K562 (cell line): ENCODE data around the gene MYO16. TPM values are rescaled to one million over a fixed set of nuclear protein-coding genes. Genes with fewer than 3 reads are reported as not detected.

Experiments
- ATAC-seq: fragments of 200-7000 bp; cut with Tn5 transposase; 3 replicates; pipeline ENCODE4 v1.9.1; 2020; ENCODE audit warnings: moderate library complexity
- BruUV-seq: library from RNA; stranded (reverse); fragments of 400-500 nt; replicated peaks from 2 replicates; lab custom pipeline; 2021; lab: Mats Ljungman, UMichigan
- CTCF ChIA-PET: fragments of 300-600 bp; formaldehyde crosslinking; extraction: SDS; loops from one replicate; lab custom pipeline; 2021; ENCODE audit warnings: low intra/inter-chr PET ratio; lab: Yijun Ruan, JAX
- POLR2A ChIA-PET: fragments of 300-600, 350-650 bp; sonication (Branson Sonifier 250); formaldehyde crosslinking; extraction: SDS; loops from one replicate; lab custom pipeline; 2021; ENCODE audit warnings: antibody characterized with exemption, inconsistent platforms; lab: Yijun Ruan, JAX
- DNase-seq, 4 experiments: peaks; one replicate each; pipeline versions ENCODE4 v3.0.0 to v3.0.0-alpha.2; 2011 to 2018; ENCODE audit warnings: low spot score in 3 of 4, mixed read lengths in 3 of 4; ENCODE audit errors: extremely low read depth in 1 of 4
- FAIRE-seq: peaks from 2 replicates; lab custom pipeline; 2011; peaks lifted over from hg19 to GRCh38; lab: Jason Lieb, UNC
- H2AFZ ChIP-seq: 2 replicates; pipeline ENCODE4 v1.6.0; 2011; ENCODE audit warnings: low read depth, low read length, control low read depth, inconsistent platforms
- H3K27ac ChIP-seq: fragments of 200-600 bp; 3 replicates; pipeline ENCODE4 v1.8.0; 2011; ENCODE audit warnings: low read depth, mild to moderate bottlenecking, control low read depth, inconsistent platforms, low read length, moderate library complexity, mixed read lengths; ENCODE audit errors: extremely low read depth
- H3K27me3 ChIP-seq, 2 experiments: fragments of 300-600 bp in 1 of 2; 2 replicates in 1 of 2; 3 replicates in 1 of 2; pipeline versions ENCODE4 v1.6.0 to v1.8.0; 2011; ENCODE audit warnings: inconsistent platforms in 2 of 2, low read length in 2 of 2, mild to moderate bottlenecking in 1 of 2, mixed read lengths in 1 of 2, moderate library complexity in 1 of 2; ENCODE audit not compliant: control insufficient read depth in 2 of 2, insufficient read depth in 2 of 2
- H3K36me3 ChIP-seq: fragments of 300-600 bp; 3 replicates; pipeline ENCODE4 v1.8.0; 2011; ENCODE audit warnings: mild to moderate bottlenecking, low read length, inconsistent platforms; ENCODE audit not compliant: control insufficient read depth, insufficient read depth
- H3K4me1 ChIP-seq, 2 experiments: fragments of 200-600 bp in 1 of 2; replicated peaks in 1 of 2; 2 replicates in 1 of 2; 3 replicates in 1 of 2; pipeline versions ENCODE4 v1.5.1 to v1.8.0; 2011; ENCODE audit warnings: inconsistent platforms in 2 of 2, low read length in 2 of 2, mild to moderate bottlenecking in 1 of 2, mixed read lengths in 1 of 2, moderate library complexity in 1 of 2; ENCODE audit not compliant: control insufficient read depth in 2 of 2, insufficient read depth in 2 of 2
- H3K4me2 ChIP-seq: 2 replicates; pipeline ENCODE4 v1.6.1; 2011; ENCODE audit warnings: low read length, control low read depth, inconsistent platforms, mixed read lengths; ENCODE audit not compliant: insufficient read depth
- H3K4me3 ChIP-seq: fragments of 200-600 bp; sonication (generic), shearing (Covaris generic); 2 replicates; pipeline ENCODE4 v1.5.1; 2016; ENCODE audit warnings: control low read depth, inconsistent platforms
- H3K79me2 ChIP-seq: fragments of 200-600 bp; 3 replicates; pipeline ENCODE4 v1.8.0; 2011; ENCODE audit warnings: low read length, inconsistent platforms; ENCODE audit not compliant: control insufficient read depth, insufficient read depth
- H3K9ac ChIP-seq, 2 experiments: 2 replicates each; pipeline versions ENCODE4 v1.6.0 to v1.6.1; 2011; ENCODE audit warnings: low read depth in 2 of 2, low read length in 2 of 2, control low read depth in 1 of 2, inconsistent platforms in 1 of 2, mild to moderate bottlenecking in 1 of 2, mixed read lengths in 1 of 2; ENCODE audit not compliant: insufficient read depth in 1 of 2
- H3K9me1 ChIP-seq: one replicate; pipeline ENCODE4 v1.6.0; 2011; ENCODE audit warnings: inconsistent platforms, mild to moderate bottlenecking, low read length, moderate library complexity; ENCODE audit not compliant: control insufficient read depth, insufficient read depth
- H3K9me3 ChIP-seq: replicated peaks from 2 replicates; pipeline ENCODE4 v1.5.1; 2011; ENCODE audit warnings: low read depth, low read length, inconsistent platforms; ENCODE audit not compliant: control insufficient read depth, insufficient read depth
- H4K20me1 ChIP-seq: replicated peaks from 2 replicates; pipeline ENCODE4 v1.6.1; 2011; ENCODE audit warnings: low read length, inconsistent platforms, mixed read lengths; ENCODE audit not compliant: control insufficient read depth, insufficient read depth
- ATF6 ChIP-seq: sonication (generic); formaldehyde crosslinking; IDR thresholded peaks from 2 replicates; pipeline ENCODE4 v1.4.0; 2020; ENCODE audit warnings: mild to moderate bottlenecking, missing genetic modification reagents
- EGR1 ChIP-seq: fragments of 450-650 bp; conservative IDR thresholded peaks from 2 replicates; pipeline ENCODE4 v1.6.1; 2017; ENCODE audit warnings: mild to moderate bottlenecking
- HDGF ChIP-seq: fragments of 450-650 bp; IDR thresholded peaks from 2 replicates; pipeline ENCODE4 v1.6.1; 2016
- POLR3A ChIP-seq: IDR thresholded peaks from 2 replicates; pipeline ENCODE4 v1.6.1; 2011; ENCODE audit warnings: borderline replicate concordance, mild to moderate bottlenecking, moderate library complexity; ENCODE audit not compliant: insufficient read length, insufficient read depth; ENCODE audit errors: extremely low read depth
- SIRT6 ChIP-seq: IDR thresholded peaks from one replicate; pipeline ENCODE4 v1.6.1; 2012; ENCODE audit warnings: low read depth, mild to moderate bottlenecking, control low read depth, inconsistent platforms, low read length, moderate library complexity
- SMAD4 ChIP-seq: fragments of 250-450 bp; sonication (Bioruptor Pico); conservative IDR thresholded peaks from 2 replicates; pipeline ENCODE4 v1.8.0; 2021; ENCODE audit warnings: inconsistent platforms, mild to moderate bottlenecking, moderate library complexity
- SMARCA5 ChIP-seq: fragments of 450-650 bp; IDR thresholded peaks from 2 replicates; pipeline ENCODE4 v1.6.1; 2016
- ZNF324 ChIP-seq: fragments of 250-450 bp; sonication (Bioruptor Pico); IDR thresholded peaks from 2 replicates; pipeline ENCODE4 v1.4.0; 2020; ENCODE audit warnings: mild to moderate bottlenecking
- WGBS: fragments of 100-300 bp; shearing (Covaris generic); methylation state at CpG from one replicate; pipeline ENCODE4 v1.1.6; 2016; ENCODE audit warnings: low coverage, mixed read lengths; ENCODE audit not compliant: insufficient coverage; ENCODE audit errors: missing lambda C conversion rate; 5-methylcytosine and 5-hydroxymethylcytosine counted together
- in situ Hi-C: fragments of 300-500 bp; cut with MboI; formaldehyde crosslinking; loops from 4 replicates; pipeline ENCODE4 v1.15.0; 2018; ENCODE audit warnings: inconsistent platforms, mixed read lengths
- intact Hi-C: fragments of 100-400 bp; cut with micrococcal nuclease; formaldehyde crosslinking; loops from 2 replicates; pipeline ENCODE4 v1.14.2; 2022
- polyA plus RNA-seq, 8 experiments: library from polyadenylated mRNA; depleted of rRNA in 4 of 8; stranded (reverse) in 5 of 8; unstranded in 3 of 8; fragments of >200 nt; fragmentation: Nextera tagmentation in 2 of 8; fragmentation: Illumina TruSeq in 1 of 8; extraction: Ambion mirVana in 2 of 8; extraction: Trizol in 1 of 8; gene quantifications; 2 replicates each; pipeline versions ENCODE4 v1.2.1 to v1.2.3, GENCODE V29; 2011 to 2014; ENCODE audit warnings: inconsistent platforms in 1 of 8, missing spikeins in 1 of 8
- total RNA-seq, 7 experiments: library from RNA; depleted of rRNA in 6 of 7; stranded (reverse); fragments of >200 nt in 6 of 7; fragmentation: Illumina TruSeq in 2 of 7; extraction: Trizol in 2 of 7; gene quantifications; 2 replicates each; pipeline versions ENCODE4 v1.2.1 to v1.2.3, GENCODE V29; 2011 to 2021; ENCODE audit warnings: low replicate concordance in 1 of 7

Gene MYO16
- total and polyA plus RNA-seq, 9 of the 15 experiments (the other 6 are each of a cell fraction or from before 2014, with no cell fraction given), result 4.3 to 45.7 (median 12.1) TPM

- POLR2A ChIA-PET, result no interaction called here
- Histone ChIP-seq H3K27me3 (no peaks in the 10 kb centered on the region), H2AFZ (no peak overlapping the region), H3K27ac (no peak overlapping the region), H3K9ac (no peak overlapping the region), H3K9me1 (no peaks in the 10 kb centered on the region), H3K36me3 (no peaks in the 10 kb centered on the region), H3K4me2 (no peak overlapping the region), H3K79me2 (no peaks in the 10 kb centered on the region), H3K4me3 (no peak overlapping the region), H3K9me3 (no peaks in the 10 kb centered on the region), H4K20me1 (no peaks in the 10 kb centered on the region), H3K4me1 (no peaks in the 10 kb centered on the region)
- FAIRE-seq (no peak), DNase-seq (no peak), ATAC-seq (no peak)
- no TSS peak for BruUV-seq
- no peak for TF ChIP-seq SMAD4 (CRISPR knock-in tag)
- TF ChIP-seq HDGF, result no peak
- no peak for TF ChIP-seq EGR1
- TF ChIP-seq SMARCA5, result no peak
- TF ChIP-seq POLR3A, result no peak
- no peak for TF ChIP-seq ZNF324 (CRISPR knock-in tag)
- no peak for TF ChIP-seq ATF6 (CRISPR knock-in tag)
- TF ChIP-seq SIRT6, result no peak
- CTCF ChIA-PET, result no interaction called here
- intact Hi-C loops (no loop called here), in situ Hi-C loops (loop anchor here (25.0 kb wide), 1 partner anchor 566 kb away; no protein-coding TSS in a partner anchor)
- WGBS, result 59% methylated on average over 1 of the region's 1 CpG
These were observed 274.2 kb downstream of the MYO16 start for GRCh38 chr13:108903613-108904012.
